GM23248 (cell line): ENCODE results near the gene ANKS1B.

ENCODE experiments used
- EZH2 ChIP-seq: fragments of 200-600 bp; sonication (generic); IDR thresholded peaks from 2 replicates; pipeline ENCODE4 v1.6.1; 2018; ENCODE audit warnings: antibody characterized with exemption, mild to moderate bottlenecking; ENCODE audit not compliant: insufficient read depth, poor library complexity, severe bottlenecking
- EZH2phosphoT487 ChIP-seq: fragments of 200-600 bp; sonication (generic); IDR thresholded peaks from 2 replicates; pipeline ENCODE4 v1.6.1; 2018; ENCODE audit warnings: antibody characterized with exemption, moderate library complexity, mild to moderate bottlenecking, low read depth; ENCODE audit not compliant: insufficient read depth

GRCh38 chr12:99259040-99259934, 725.4 kb downstream of the ANKS1B start:
- TF ChIP-seq EZH2phosphoT487 (no peak), EZH2 (no peak)
